Measurements from ENCODE around the gene ALPK3. TPM values are rescaled to one million over a fixed set of nuclear protein-coding genes. Genes with fewer than 3 reads are reported as not detected.

Gene ALPK3
- total and polyA plus RNA-seq, 2 donors: 4.3 to 7.2 TPM

DNA sequence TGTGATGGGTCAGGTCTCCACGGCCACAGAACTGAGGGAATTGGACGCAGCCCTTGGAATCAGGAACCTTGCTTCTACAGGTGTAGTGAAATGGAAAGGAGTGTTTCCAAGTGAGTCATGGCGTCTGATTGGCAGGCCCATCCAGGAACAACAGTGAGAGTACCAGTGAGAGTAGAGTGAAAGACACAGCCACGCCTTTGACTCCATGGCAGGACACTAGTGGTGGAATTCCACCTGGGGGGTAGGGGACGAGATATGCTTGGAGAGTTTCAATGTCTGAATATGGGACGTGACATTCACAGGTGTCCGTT is 64.3 kb downstream of the ALPK3 start:
- no peak overlapping the region for H3K27ac ChIP-seq (ENCODE audit: low read depth)
- no peak for DNase-seq (ENCODE audit: extremely low spot score)
- H3K36me3 ChIP-seq (ENCODE audit: insufficient read depth): no peaks in the 10 kb centered on the region
- no peak overlapping the region for H3K4me3 ChIP-seq (ENCODE audit: low read depth, low read length)
- WGBS: 91% methylated on average over 7 of the region's 7 CpGs
- no peaks in the 10 kb centered on the region for H3K4me1 ChIP-seq (ENCODE audit: insufficient read depth)

DNA sequence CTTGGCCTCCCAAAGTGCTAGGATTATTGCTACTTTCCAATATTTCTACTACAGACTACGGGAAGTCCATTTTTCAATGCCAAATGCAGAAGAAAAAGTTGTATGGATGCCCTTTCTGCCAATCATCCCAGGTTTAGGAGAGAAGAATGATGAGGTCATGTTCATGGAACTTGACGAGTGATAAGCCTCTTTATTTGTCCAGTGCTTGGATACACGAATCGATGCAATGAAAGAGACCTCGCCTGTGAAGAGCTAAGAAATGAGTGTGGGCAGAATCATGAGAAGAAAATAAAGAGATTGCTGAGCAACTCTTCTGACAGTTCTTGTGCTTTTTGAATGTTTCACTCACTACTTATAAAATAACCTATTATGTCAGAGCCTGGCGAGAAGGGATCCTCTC is 66.3 kb downstream of the ALPK3 start:
- no peaks in the 10 kb centered on the region for H3K4me1 ChIP-seq (ENCODE audit: insufficient read depth)
- no peak for DNase-seq (ENCODE audit: extremely low spot score)
- no peak overlapping the region for H3K4me3 ChIP-seq (ENCODE audit: low read depth, low read length)
- no peaks in the 10 kb centered on the region for H3K36me3 ChIP-seq (ENCODE audit: insufficient read depth)
- no peak overlapping the region for H3K27ac ChIP-seq (ENCODE audit: low read depth)
- 69% methylated on average over 6 of the region's 6 CpGs for WGBS

DNA sequence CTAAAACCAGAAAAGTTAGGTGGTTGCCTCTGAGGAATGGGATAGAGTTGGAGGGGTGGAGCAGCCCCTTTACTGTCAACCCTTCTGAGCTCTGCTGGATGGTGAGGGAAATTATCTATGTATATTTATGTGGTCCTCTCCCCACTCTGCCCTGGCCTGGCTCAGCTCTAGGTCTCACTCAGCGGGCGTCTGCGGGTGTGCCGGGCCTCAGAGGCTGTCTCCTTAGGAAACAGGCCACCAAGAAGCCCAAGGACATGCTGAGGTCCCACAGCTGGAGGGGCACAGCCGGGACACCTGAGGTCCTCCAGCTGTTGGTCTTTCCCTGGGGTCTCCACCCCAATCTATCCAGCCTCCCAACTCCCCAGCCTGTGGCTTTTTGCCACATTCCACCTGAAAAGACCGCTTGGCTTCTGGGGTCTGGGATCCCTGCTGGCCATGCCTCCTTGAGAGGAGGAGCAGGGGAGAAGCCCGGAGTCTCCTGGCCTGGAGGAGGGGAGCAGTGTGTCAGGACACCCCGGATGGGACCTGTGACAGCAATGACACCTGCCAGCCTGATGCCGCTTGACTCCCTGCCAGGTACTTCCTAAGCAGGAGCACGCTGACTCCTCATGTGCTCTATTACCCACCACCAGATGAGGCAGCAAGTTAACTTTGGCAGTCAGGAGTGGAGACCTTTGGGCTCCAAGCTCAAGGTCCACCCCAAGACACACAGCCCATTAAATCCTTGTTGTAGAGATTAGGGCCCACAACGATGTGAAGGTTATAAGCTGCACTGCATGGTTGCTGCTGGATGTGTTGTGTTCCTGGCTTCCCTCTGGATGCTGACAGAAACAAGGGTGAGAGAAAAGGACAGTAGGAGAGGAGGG is 67.0 kb downstream of the ALPK3 start, which contains the start of gene SLC28A1:
Gene SLC28A1, plus strand, starts transcription at position 747 of the 866 bp plus-strand sequence. CDS start 3,099 bp downstream, outside the sequence.
- WGBS: 86% methylated on average over 11 of the region's 11 CpGs
- DNase-seq (ENCODE audit: extremely low spot score): no peak
- Histone ChIP-seq H3K36me3 (ENCODE audit: insufficient read depth) (no peaks in the 10 kb centered on the region), H3K27ac (ENCODE audit: low read depth) (no peak within 1 kb of the TSS), H3K4me1 (ENCODE audit: insufficient read depth) (no peaks in the 10 kb centered on the region), H3K4me3 (ENCODE audit: low read depth, low read length) (no peak within 1 kb of the TSS)

- 92% methylated on average over 7 of the region's 7 CpGs for WGBS
- no peaks in the 10 kb centered on the region for H3K36me3 ChIP-seq (ENCODE audit: insufficient read depth)
- no peak overlapping the region for H3K27ac ChIP-seq (ENCODE audit: low read depth)
- no peak for DNase-seq (ENCODE audit: extremely low spot score)
- H3K4me3 ChIP-seq (ENCODE audit: low read depth, low read length): no peak overlapping the region
- no peaks in the 10 kb centered on the region for H3K4me1 ChIP-seq (ENCODE audit: insufficient read depth)
Observed at GRCh38 chr15:84885801-84886200, 68.6 kb downstream of the ALPK3 start.

DNA sequence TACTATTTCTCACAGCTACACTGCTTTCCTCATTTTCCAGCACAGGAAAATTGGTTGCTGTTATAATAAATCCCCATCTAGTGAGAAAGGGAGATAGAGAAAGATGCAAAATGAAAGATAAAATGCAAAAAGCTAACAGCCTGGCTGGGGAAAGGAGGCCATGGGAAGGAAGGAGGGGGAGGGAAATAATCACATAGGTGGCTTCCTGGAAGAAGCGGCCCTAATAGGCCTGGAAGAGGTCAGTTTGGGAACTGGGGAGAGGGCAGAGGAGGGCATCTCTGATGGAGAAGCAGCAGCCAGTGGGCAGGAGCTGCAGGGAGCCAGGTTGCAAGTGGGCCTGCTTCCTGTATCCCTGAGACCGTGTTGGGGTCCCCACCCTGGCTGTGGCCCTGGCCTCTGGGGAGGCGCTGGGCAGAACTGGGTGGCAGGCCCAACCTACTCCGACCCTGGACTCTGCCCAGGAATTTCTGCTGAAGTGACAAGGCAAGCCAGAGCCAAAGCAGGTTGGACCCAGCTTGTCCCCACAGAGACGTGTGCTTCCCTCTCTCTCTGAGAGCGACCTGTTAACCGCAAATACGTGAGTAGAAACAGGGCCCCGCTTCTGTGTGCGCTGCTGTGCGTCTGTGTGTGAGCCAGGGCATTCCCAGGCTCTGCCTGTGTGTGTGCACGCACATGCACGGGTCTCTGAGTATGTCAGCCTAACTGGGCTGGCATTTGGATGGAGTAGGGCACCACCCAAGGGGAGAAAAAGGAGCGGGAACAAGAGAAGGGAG is 69.2 kb downstream of the ALPK3 start:
- Histone ChIP-seq H3K4me3 (ENCODE audit: low read depth, low read length) (no peak overlapping the region), H3K27ac (ENCODE audit: low read depth) (no peak overlapping the region), H3K36me3 (ENCODE audit: insufficient read depth) (no peaks in the 10 kb centered on the region), H3K4me1 (ENCODE audit: insufficient read depth) (no peaks in the 10 kb centered on the region)
- WGBS: 87% methylated on average over 14 of the region's 14 CpGs
- no peak for DNase-seq (ENCODE audit: extremely low spot score)

- DNase-seq (ENCODE audit: extremely low spot score): no peak
- H3K27ac ChIP-seq (ENCODE audit: low read depth): no peak overlapping the region
- WGBS: 72% methylated on average over 1 of the region's 1 CpG
- no peaks in the 10 kb centered on the region for H3K4me1 ChIP-seq (ENCODE audit: insufficient read depth)
- no peaks in the 10 kb centered on the region for H3K36me3 ChIP-seq (ENCODE audit: insufficient read depth)
- H3K4me3 ChIP-seq (ENCODE audit: low read depth, low read length): no peak overlapping the region
Observed at GRCh38 chr15:84886984-84887299, 69.8 kb downstream of the ALPK3 start.

DNA sequence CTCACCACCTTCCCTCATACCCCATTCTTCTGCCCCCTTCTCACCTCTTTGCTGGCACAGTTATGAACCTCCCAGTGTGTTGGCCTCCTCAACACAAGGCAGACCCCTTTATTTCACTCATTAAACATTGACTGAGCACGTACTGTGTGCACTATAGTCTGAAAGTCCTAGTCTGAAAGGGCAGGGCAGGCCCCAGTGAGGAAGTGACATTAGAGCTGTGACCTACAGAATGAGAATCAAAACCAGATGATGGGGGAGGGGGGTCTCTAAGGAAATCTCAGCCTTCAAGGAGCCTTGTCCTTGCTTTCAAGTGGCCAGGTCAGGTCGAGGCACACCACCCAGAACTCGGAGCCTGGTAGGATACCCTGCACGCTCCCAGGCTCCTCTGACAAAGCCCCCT is 70.8 kb downstream of the ALPK3 start:
- no peak for DNase-seq (ENCODE audit: extremely low spot score)
- WGBS: 78% methylated on average over 4 of the region's 4 CpGs
- no peak overlapping the region for H3K27ac ChIP-seq (ENCODE audit: low read depth)
- no peaks in the 10 kb centered on the region for H3K4me1 ChIP-seq (ENCODE audit: insufficient read depth)
- no peak overlapping the region for H3K4me3 ChIP-seq (ENCODE audit: low read depth, low read length)
- H3K36me3 ChIP-seq (ENCODE audit: insufficient read depth): no peaks in the 10 kb centered on the region

- no peaks in the 10 kb centered on the region for H3K36me3 ChIP-seq (ENCODE audit: insufficient read depth)
- H3K4me3 ChIP-seq (ENCODE audit: low read depth, low read length): no peak overlapping the region
- no peaks in the 10 kb centered on the region for H3K4me1 ChIP-seq (ENCODE audit: insufficient read depth)
- 67% methylated on average over 17 of the region's 17 CpGs for WGBS
- no peak overlapping the region for H3K27ac ChIP-seq (ENCODE audit: low read depth)
- DNase-seq (ENCODE audit: extremely low spot score): no peak
Observed at GRCh38 chr15:84888639-84889038, 71.5 kb downstream of the ALPK3 start.

GRCh38 chr15:84889313-84889990 is 72.3 kb downstream of the ALPK3 start:
- no peaks in the 10 kb centered on the region for H3K4me1 ChIP-seq (ENCODE audit: insufficient read depth)
- H3K36me3 ChIP-seq (ENCODE audit: insufficient read depth): no peaks in the 10 kb centered on the region
- 83% methylated on average over 8 of the region's 8 CpGs for WGBS
- no peak overlapping the region for H3K4me3 ChIP-seq (ENCODE audit: low read depth, low read length)
- no peak overlapping the region for H3K27ac ChIP-seq (ENCODE audit: low read depth)
- DNase-seq (ENCODE audit: extremely low spot score): no peak

GRCh38 chr15:84889991-84890669 is 73.0 kb downstream of the ALPK3 start:
- DNase-seq (ENCODE audit: extremely low spot score): no peak
- no peak overlapping the region for H3K4me3 ChIP-seq (ENCODE audit: low read depth, low read length)
- H3K27ac ChIP-seq (ENCODE audit: low read depth): no peak overlapping the region
- WGBS: 94% methylated on average over 6 of the region's 6 CpGs
- H3K36me3 ChIP-seq (ENCODE audit: insufficient read depth): no peaks in the 10 kb centered on the region
- no peaks in the 10 kb centered on the region for H3K4me1 ChIP-seq (ENCODE audit: insufficient read depth)

DNA sequence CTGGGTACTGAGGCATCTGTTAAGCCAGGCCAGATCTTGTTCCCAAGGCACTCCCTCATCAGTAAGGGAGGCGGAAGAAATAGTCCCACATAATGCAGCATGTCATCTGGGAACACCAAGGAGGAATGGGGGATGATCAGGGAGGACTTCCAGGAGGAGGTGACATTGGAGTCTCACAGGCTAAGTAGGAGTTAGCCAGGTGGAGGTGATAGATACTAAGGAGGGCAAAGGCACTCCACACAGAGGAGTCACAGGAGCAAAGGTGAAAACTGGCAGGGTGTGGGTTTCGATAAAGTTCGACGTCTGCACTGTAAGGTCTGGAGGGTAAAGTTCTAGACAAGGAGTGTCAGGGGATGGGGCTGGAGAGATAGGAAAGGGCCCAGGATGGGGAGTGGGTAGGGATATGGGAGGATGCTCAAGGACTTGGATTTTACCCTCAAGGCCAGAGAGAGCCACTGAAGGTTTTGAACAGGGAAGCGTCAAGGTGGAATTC is 73.6 kb downstream of the ALPK3 start:
- 95% methylated on average over 5 of the region's 5 CpGs for WGBS
- no peak for DNase-seq (ENCODE audit: extremely low spot score)
- Histone ChIP-seq H3K4me3 (ENCODE audit: low read depth, low read length) (no peak overlapping the region), H3K36me3 (ENCODE audit: insufficient read depth) (no peaks in the 10 kb centered on the region), H3K4me1 (ENCODE audit: insufficient read depth) (no peaks in the 10 kb centered on the region), H3K27ac (ENCODE audit: low read depth) (no peak overlapping the region)

DNA sequence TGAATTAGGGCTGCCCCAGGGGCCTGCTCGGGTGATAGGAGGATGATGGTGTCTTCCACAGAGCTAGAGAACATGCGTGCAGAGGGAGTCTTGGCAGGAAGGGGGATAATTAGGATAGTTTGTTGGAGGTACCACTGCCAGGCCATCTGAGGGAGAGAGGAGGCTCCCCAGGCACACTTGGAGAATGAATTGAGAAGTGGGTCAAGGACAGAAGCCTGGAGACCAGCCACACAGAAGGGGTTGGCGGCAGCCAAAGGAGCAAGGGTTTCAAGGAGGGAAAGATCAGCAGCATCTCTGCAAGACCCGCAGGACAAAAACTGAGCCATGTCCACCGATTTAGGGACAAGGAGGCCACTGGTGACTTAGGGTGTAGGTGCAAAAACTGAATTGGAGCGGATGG is 74.2 kb downstream of the ALPK3 start:
- WGBS: 84% methylated on average over 6 of the region's 6 CpGs
- DNase-seq (ENCODE audit: extremely low spot score): no peak

DNA sequence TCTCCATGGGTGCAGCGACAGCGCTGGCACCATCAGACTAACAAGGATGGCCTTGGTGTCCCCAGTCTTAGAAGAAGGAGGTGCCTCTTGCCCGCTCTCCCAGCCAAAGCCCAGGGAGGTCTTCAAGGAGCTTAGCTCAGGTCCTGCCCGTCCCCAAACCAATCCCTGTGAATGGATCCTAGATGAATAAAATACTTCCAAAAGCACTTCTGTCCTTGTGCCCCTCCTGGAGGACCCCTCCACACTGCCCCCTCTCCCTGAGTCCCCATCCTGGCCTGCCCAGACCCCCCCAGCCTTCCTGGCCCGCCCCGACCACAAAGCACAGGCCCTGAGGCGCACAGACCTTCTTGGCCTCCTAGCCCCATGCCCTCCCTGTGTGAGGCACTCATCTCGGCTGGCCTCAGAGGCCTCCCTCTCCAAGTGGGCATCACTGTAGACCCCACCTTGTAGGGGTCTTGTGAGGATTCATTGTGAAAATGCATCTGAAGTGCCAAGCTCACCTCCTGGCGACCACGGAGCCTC is 75.7 kb downstream of the ALPK3 start:
- WGBS: 87% methylated on average over 10 of the region's 10 CpGs

More for the DNA sequence above, 74.2 kb downstream of the ALPK3 start:
- H3K4me1 ChIP-seq (ENCODE audit: insufficient read depth): no peaks in the 10 kb centered on the region
- H3K36me3 ChIP-seq (ENCODE audit: insufficient read depth): no peaks in the 10 kb centered on the region
- H3K4me3 ChIP-seq (ENCODE audit: low read depth, low read length): no peak overlapping the region
- H3K27ac ChIP-seq (ENCODE audit: low read depth): no peak overlapping the region

More for the DNA sequence above, 75.7 kb downstream of the ALPK3 start:
- Histone ChIP-seq H3K4me3 (ENCODE audit: low read depth, low read length) (no peak overlapping the region), H3K4me1 (ENCODE audit: insufficient read depth) (no peaks in the 10 kb centered on the region), H3K36me3 (ENCODE audit: insufficient read depth) (no peaks in the 10 kb centered on the region), H3K27ac (ENCODE audit: low read depth) (no peak overlapping the region)
- DNase-seq (ENCODE audit: extremely low spot score): no peak

Data from urinary bladder (tissue), 4 donors.